Medulla oblongata (tissue), 1 donor: ENCODE results near the gene ZNF789.

ENCODE experiments used
- DNase-seq: peaks from one replicate; pipeline ENCODE4 v3.0.0-alpha.2; 2015; ENCODE audit errors: extremely low spot score

ZNF789 gene

DNA sequence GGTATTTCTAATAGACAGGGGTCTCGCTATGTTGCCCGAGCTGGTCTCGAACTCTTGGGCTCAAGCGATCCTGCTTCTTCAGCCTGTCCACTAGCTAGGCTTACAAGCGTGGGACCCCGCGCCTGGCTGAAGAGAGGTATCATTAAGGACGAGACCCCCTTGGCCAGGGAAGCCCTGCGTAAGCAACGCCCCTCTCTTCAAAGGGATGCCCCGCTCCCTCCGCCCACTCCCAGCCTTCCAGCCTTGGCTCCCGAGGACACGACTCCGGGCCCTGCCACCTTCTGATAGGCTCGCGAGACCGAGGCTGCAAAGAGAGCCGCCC, 31.6 kb downstream of the ZNF789 start:
- no peak for DNase-seq

DNA sequence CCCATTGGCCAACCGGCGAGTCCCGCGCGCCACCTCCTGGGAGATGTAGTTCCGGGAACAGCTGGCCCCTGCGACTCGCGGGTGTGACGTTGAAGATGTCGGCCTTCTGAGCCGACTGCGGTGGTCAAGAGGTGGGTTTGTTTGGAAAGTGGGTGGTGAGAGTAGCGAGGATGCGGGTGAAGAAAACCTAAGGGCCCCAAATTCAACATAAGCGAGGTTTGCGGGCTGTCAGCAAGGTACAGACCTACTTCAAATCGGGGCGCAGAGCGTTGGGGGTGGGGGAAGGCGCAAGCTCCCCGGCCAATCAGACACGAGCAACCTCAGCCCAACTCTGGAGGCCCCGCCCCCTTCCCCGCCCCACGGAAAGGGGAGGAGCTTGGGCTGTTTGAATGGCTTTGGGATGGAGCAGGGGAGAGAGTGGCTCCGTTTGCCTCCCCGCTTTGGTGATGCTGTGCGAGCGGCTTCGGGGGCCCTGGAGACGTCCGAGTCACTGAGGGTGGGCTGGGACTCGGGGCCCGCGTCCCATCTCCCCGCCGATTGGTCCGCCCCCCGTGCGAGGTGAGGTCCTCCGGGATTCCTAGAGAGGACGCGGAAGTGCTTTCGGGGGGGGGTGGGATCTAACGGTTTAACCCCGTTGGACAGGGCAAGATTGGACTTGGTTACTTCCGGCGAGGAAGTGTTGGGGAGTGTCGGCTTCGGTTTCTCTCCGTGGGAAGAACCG, 32.1 kb downstream of the ZNF789 start, which contains the start of gene ZKSCAN5:
TSS of gene ZKSCAN5 (plus strand) at position 60 of the 721 bp plus-strand sequence. CDS start 1,383 bp downstream, outside the sequence.
- DNase-seq: peak; percentile 98

DNA sequence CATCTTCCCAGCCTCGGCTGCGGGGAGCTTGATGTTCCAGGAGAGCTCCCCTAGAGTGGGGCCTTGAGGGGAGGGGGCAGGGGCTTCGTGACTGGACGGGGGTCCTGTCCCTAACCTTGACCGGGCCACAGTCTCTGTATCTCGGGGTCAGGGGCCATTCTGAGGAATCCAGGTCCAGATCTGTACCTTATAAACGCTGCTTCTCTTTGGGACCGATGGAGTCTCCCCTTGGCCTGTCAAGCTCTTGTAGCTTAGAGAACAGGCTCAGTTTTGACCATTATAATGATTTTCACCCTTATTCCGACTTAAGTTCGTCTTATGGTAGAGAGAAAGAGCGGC, 32.6 kb downstream of the ZNF789 start:
- DNase-seq: no peak

DNA sequence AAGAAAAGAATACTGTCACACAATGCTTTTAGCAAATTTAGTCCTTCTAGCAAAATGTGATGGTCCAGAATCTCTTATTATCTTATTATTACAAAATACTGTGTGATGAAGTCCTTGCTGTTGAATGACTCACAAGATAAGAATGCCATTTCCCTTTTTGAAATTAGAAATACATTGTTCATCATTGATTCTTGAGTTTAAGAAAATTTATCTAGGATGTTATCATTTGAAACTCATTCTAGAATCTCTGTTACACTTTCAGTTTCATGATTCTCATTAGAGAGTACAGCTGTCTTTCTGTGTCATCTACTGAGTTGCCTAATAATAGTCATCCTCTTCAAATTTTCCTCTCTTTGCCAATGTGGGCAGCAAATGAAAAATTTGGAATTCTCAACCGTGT, 41.4 kb downstream of the ZNF789 start:
- no peak for DNase-seq

DNA sequence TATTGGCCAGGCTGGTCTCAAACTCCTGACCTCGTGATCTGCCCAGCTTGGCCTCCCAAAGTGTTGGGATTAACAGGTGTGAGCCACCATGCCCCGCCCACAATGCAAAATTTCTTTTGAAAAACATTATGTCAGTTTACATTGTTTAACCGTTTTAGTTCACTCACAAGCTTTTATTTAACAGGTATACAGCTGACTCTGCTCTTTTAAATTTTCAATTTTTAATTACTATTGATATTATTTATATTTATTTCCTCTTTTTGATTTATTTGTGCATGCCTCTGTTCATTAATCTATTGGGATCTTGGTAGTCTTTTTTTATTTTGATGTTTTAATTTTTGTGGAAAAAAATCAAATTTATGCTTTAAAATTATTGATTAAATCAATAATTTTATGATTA, 48.7 kb downstream of the ZNF789 start:
- no peak for DNase-seq

DNA sequence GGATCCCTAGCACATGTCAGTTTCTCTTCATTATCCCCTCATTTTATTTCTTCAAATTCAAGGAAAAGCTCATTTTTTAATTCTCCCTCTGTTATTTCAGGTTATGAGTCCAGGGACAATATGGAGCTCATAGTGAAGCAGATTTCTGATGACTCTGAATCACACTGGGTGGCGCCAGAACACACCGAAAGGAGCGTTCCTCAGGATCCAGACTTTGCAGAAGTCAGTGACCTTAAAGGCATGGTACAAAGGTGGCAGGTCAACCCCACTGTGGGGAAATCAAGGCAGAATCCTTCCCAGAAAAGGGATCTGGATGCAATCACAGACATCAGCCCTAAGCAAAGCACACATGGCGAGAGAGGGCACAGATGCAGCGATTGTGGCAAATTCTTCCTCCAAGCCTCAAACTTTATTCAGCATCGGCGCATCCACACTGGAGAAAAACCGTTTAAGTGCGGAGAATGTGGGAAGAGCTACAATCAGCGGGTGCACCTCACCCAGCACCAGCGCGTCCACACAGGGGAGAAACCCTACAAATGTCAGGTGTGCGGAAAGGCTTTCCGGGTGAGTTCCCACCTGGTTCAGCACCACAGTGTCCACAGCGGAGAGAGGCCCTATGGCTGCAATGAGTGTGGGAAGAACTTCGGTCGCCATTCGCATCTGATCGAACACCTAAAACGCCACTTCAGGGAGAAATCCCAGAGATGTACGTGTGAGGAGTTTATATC, 53.2 kb downstream of the ZNF789 start:
- no peak for DNase-seq

DNA sequence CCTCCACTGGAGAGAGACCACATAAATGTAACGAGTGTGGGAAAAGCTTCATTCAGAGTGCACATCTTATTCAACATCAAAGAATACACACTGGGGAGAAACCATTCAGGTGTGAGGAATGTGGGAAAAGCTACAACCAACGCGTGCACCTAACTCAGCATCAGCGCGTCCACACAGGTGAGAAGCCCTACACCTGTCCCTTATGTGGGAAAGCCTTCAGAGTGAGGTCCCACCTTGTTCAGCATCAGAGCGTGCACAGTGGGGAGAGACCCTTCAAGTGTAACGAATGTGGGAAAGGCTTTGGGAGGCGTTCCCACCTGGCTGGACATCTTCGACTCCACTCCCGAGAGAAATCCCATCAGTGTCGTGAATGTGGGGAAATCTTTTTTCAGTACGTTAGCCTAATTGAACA, 58.7 kb downstream of the ZNF789 start:
- no peak for DNase-seq

DNA sequence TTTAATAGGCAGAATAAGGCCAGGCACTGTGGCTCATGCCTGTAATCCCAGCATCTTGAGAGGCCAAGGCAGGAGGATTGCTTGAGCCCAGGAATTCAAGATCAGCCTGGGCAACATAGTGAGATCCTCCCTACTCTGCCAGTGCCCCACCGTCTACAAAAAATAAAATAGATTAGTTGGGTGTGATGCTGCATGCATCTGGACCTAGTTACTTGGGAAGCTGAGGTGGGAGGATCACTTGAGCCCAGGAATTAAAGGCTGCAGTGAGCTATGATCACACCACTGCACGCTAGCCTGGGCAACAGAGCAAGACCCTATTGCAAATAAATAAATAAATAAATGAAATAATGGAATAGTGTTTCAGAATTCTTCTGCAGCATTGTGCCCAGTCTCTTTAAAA, 63.0 kb downstream of the ZNF789 start:
- DNase-seq: no peak
